NCI-H1105 (cell line): Measurements from ENCODE around the gene POR.

Source experiments
- DNase-seq: peaks from one replicate; lab custom pipeline; 2025; lab: John Stamatoyannopoulos, UW

POR gene

GRCh38 chr7:75916685-75917634 lies 2.0 kb downstream of the POR start:
- DNase-seq: no peak

- DNase-seq: no peak
These were observed 5.6 kb downstream of the POR start for GRCh38 chr7:75920431-75921161.

GRCh38 chr7:75921479-75921878 lies 6.5 kb downstream of the POR start:
- no peak for DNase-seq

- DNase-seq: no peak
These were observed 8.1 kb downstream of the POR start for GRCh38 chr7:75922966-75923603.

- DNase-seq: no peak
These were observed 9.3 kb downstream of the POR start for GRCh38 chr7:75924256-75924655.

GRCh38 chr7:75924889-75925288 lies 9.9 kb downstream of the POR start:
- DNase-seq: no peak

- DNase-seq: no peak
These were observed 10.9 kb downstream of the POR start for GRCh38 chr7:75925717-75926435.

- no peak for DNase-seq
These were observed 13.6 kb downstream of the POR start for GRCh38 chr7:75928568-75928914.

- DNase-seq: peak; percentile 89
These were observed 16.7 kb downstream of the POR start for GRCh38 chr7:75931680-75932079.

- DNase-seq: no peak
These were observed 23.2 kb downstream of the POR start for GRCh38 chr7:75937958-75938786.

GRCh38 chr7:75938921-75939320 lies 24.0 kb downstream of the POR start:
- DNase-seq: peak; percentile 30

- no peak for DNase-seq
These were observed 28.9 kb downstream of the POR start for GRCh38 chr7:75943864-75944263.

- no peak for DNase-seq
These were observed 29.6 kb downstream of the POR start for GRCh38 chr7:75944507-75944906.

- no peak for DNase-seq
These were observed 30.6 kb downstream of the POR start for GRCh38 chr7:75945297-75946168.

GRCh38 chr7:75946207-75946855 lies 31.4 kb downstream of the POR start:
- no peak for DNase-seq

- DNase-seq: no peak
These were observed 33.2 kb downstream of the POR start for GRCh38 chr7:75948179-75948578.

- DNase-seq: no peak
These were observed 35.2 kb downstream of the POR start for GRCh38 chr7:75950111-75950681.

GRCh38 chr7:75951506-75951905 lies 36.6 kb downstream of the POR start:
- DNase-seq: no peak

GRCh38 chr7:75953431-75953830 lies 38.5 kb downstream of the POR start:
- DNase-seq: no peak
